Measurements from ENCODE around the gene SYNE2. TPM values are rescaled to one million over a fixed set of nuclear protein-coding genes. Genes with fewer than 3 reads are reported as not detected.

Gene SYNE2
- total RNA-seq, 2 experiments from 2014 or later: 150 to 212 TPM

- Histone ChIP-seq H2AFZ (ENCODE audit: low read length) (no peak overlapping the region), H3K79me2 (ENCODE audit: insufficient read depth, low read depth, low read length) (no peaks in the 10 kb centered on the region), H3K27ac (ENCODE audit: low read depth, low read length, poor library complexity, severe bottlenecking) (no peak overlapping the region), H3K4me3 (ENCODE audit: low read depth, low read length, poor library complexity, severe bottlenecking) (no peak overlapping the region), H3K4me1 (ENCODE audit: insufficient read depth, low read length, poor library complexity, severe bottlenecking) (no peaks in the 10 kb centered on the region), H3K9me2 (ENCODE audit: insufficient read depth, low read length) (no peaks in the 10 kb centered on the region), H3K4me2 (ENCODE audit: low read length) (no peak overlapping the region), H3K36me3 (ENCODE audit: insufficient read depth, low read length) (peaks cover 84% of the 10 kb centered on the region), H4K20me1 (ENCODE audit: insufficient read depth, low read length) (no peaks in the 10 kb centered on the region), H3K9me3 (ENCODE audit: low read length) (0 out of 2 replicates have a peak, but pooled peaks cover 6% of the 10 kb centered on the region)
- intact Hi-C loops (cut with micrococcal nuclease; ENCODE audit: unreplicated experiment): no loop called here
- ChIA-PET CTCF (ENCODE audit: unreplicated experiment) (no interaction called here), POLR2A (no interaction called here)
- no TSS peak for BruUV-seq (replicated peaks)
- TF ChIP-seq EZH2phosphoT487 (IDR thresholded peaks at IDR 0.05; ENCODE audit: borderline replicate concordance, low read depth, low read length) (no peak), CTCF (conservative IDR thresholded peaks at IDR 0.05; ENCODE audit: low read length) (no peak)
- no peak for DNase-seq (ENCODE audit: low spot score)
These were observed 333.7 kb downstream of the SYNE2 start for GRCh38 chr14:64186231-64187129.

GRCh38 chr14:64187331-64187730 lies 334.5 kb downstream of the SYNE2 start:
- no peak overlapping the region for H3K4me3 ChIP-seq (ENCODE audit: low read depth, low read length, poor library complexity, severe bottlenecking)
- TF ChIP-seq EZH2phosphoT487 (IDR thresholded peaks at IDR 0.05; ENCODE audit: borderline replicate concordance, low read depth, low read length) (no peak), CTCF (conservative IDR thresholded peaks at IDR 0.05; ENCODE audit: low read length) (no peak)
- no peaks in the 10 kb centered on the region for H3K9me2 ChIP-seq (ENCODE audit: insufficient read depth, low read length)
- no TSS peak for BruUV-seq (replicated peaks)
- H3K9me3 ChIP-seq (ENCODE audit: low read length): 0 out of 2 replicates have a peak, but pooled peaks cover 6% of the 10 kb centered on the region
- intact Hi-C loops (cut with micrococcal nuclease; ENCODE audit: unreplicated experiment): no loop called here
- ChIA-PET POLR2A (no interaction called here), CTCF (ENCODE audit: unreplicated experiment) (no interaction called here)
- no peaks in the 10 kb centered on the region for H3K79me2 ChIP-seq (ENCODE audit: insufficient read depth, low read depth, low read length)
- no peak overlapping the region for H3K27ac ChIP-seq (ENCODE audit: low read depth, low read length, poor library complexity, severe bottlenecking)
- H3K4me1 ChIP-seq (ENCODE audit: insufficient read depth, low read length, poor library complexity, severe bottlenecking): no peaks in the 10 kb centered on the region
- no peak overlapping the region for H2AFZ ChIP-seq (ENCODE audit: low read length)
- H3K4me2 ChIP-seq (ENCODE audit: low read length): no peak overlapping the region
- no peaks in the 10 kb centered on the region for H4K20me1 ChIP-seq (ENCODE audit: insufficient read depth, low read length)
- DNase-seq (ENCODE audit: low spot score): no peak
- H3K36me3 ChIP-seq (ENCODE audit: insufficient read depth, low read length): peaks cover 86% of the 10 kb centered on the region

GRCh38 chr14:64190974-64191502 lies 338.2 kb downstream of the SYNE2 start:
- Histone ChIP-seq H3K4me2 (ENCODE audit: low read length) (no peak overlapping the region), H3K9me3 (ENCODE audit: low read length) (no peaks in the 10 kb centered on the region), H4K20me1 (ENCODE audit: insufficient read depth, low read length) (no peaks in the 10 kb centered on the region), H3K4me1 (ENCODE audit: insufficient read depth, low read length, poor library complexity, severe bottlenecking) (peaks cover 21% of the 10 kb centered on the region), H3K27ac (ENCODE audit: low read depth, low read length, poor library complexity, severe bottlenecking) (no peak overlapping the region), H3K79me2 (ENCODE audit: insufficient read depth, low read depth, low read length) (no peaks in the 10 kb centered on the region), H3K36me3 (ENCODE audit: insufficient read depth, low read length) (peaks cover 94% of the 10 kb centered on the region), H3K4me3 (ENCODE audit: low read depth, low read length, poor library complexity, severe bottlenecking) (no peak overlapping the region), H2AFZ (ENCODE audit: low read length) (no peak overlapping the region), H3K9me2 (ENCODE audit: insufficient read depth, low read length) (no peaks in the 10 kb centered on the region)
- intact Hi-C loops (cut with micrococcal nuclease; ENCODE audit: unreplicated experiment): no loop called here
- TF ChIP-seq EZH2phosphoT487 (IDR thresholded peaks at IDR 0.05; ENCODE audit: borderline replicate concordance, low read depth, low read length) (no peak), CTCF (conservative IDR thresholded peaks at IDR 0.05; ENCODE audit: low read length) (no peak)
- ChIA-PET POLR2A (interaction anchor here (0.5 to 0.7 kb wide), 4 partner anchors 12 to 199 kb away, joined by 3 read pairs; no protein-coding TSS in a partner anchor), CTCF (ENCODE audit: unreplicated experiment) (no interaction called here)
- DNase-seq (ENCODE audit: low spot score): no peak
- BruUV-seq (replicated peaks): no TSS peak
